Globus pallidus (tissue), 1 donor: ENCODE results near the gene SRMS.

Experiments
- DNase-seq: peaks from one replicate; pipeline ENCODE4 v3.0.0-alpha.2; 2015; ENCODE audit warnings: low spot score

Gene SRMS

GRCh38 chr20:63553251-63553932, 5.8 kb upstream of the SRMS start:
- DNase-seq, result no peak

- no peak for DNase-seq
Measured at GRCh38 chr20:63552481-63553249, 5.1 kb upstream of the SRMS start.

GRCh38 chr20:63551068-63551467, 3.5 kb upstream of the SRMS start:
- DNase-seq, result no peak

GRCh38 chr20:63549679-63550282, 2.2 kb upstream of the SRMS start:
- DNase-seq, result no peak

- no peak for DNase-seq
Measured at GRCh38 chr20:63549019-63549418, 1.5 kb upstream of the SRMS start.

- no peak for DNase-seq
Measured at GRCh38 chr20:63548542-63548941, 993 bp upstream of the SRMS start.

- no peak for DNase-seq
Measured at GRCh38 chr20:63546956-63547724, 409 bp downstream of the SRMS start.

- DNase-seq, result no peak
Measured at GRCh38 chr20:63546256-63546955, 1.1 kb downstream of the SRMS start.

GRCh38 chr20:63545814-63546213, 1.7 kb downstream of the SRMS start:
- no peak for DNase-seq

GRCh38 chr20:63544958-63545516, 2.5 kb downstream of the SRMS start:
- no peak for DNase-seq

- no peak for DNase-seq
Measured at GRCh38 chr20:63544241-63544957, 3.1 kb downstream of the SRMS start.

- DNase-seq, result no peak
Measured at GRCh38 chr20:63543733-63544132, 3.8 kb downstream of the SRMS start.

- DNase-seq, result no peak
Measured at GRCh38 chr20:63543131-63543530, 4.4 kb downstream of the SRMS start.

GRCh38 chr20:63542696-63543095, 4.9 kb downstream of the SRMS start:
- DNase-seq, result no peak

GRCh38 chr20:63542031-63542559, 5.5 kb downstream of the SRMS start:
- no peak for DNase-seq

- DNase-seq, result no peak
Measured at GRCh38 chr20:63541371-63541770, 6.2 kb downstream of the SRMS start.

- DNase-seq, result no peak
Measured at GRCh38 chr20:63540417-63541186, 6.9 kb downstream of the SRMS start.

GRCh38 chr20:63539441-63540370, 7.8 kb downstream of the SRMS start:
- DNase-seq, result no peak

- DNase-seq, result no peak
Measured at GRCh38 chr20:63539092-63539430, 8.5 kb downstream of the SRMS start.
